Dedifferentiated amniotic fluid mesenchymal stem cell (primary cell): ENCODE results near the gene DUSP16.
"Not testable (repeated sequence)": the region's sequence is repeated elsewhere in the genome, so short reads cannot be mapped to it uniquely, and the experiment has no call there.

ENCODE experiments used
- DNase-seq: peaks from one replicate; pipeline ENCODE4 v3.0.0-alpha.2; 2016; ENCODE audit errors: extremely low spot score

Gene DUSP16

DNA sequence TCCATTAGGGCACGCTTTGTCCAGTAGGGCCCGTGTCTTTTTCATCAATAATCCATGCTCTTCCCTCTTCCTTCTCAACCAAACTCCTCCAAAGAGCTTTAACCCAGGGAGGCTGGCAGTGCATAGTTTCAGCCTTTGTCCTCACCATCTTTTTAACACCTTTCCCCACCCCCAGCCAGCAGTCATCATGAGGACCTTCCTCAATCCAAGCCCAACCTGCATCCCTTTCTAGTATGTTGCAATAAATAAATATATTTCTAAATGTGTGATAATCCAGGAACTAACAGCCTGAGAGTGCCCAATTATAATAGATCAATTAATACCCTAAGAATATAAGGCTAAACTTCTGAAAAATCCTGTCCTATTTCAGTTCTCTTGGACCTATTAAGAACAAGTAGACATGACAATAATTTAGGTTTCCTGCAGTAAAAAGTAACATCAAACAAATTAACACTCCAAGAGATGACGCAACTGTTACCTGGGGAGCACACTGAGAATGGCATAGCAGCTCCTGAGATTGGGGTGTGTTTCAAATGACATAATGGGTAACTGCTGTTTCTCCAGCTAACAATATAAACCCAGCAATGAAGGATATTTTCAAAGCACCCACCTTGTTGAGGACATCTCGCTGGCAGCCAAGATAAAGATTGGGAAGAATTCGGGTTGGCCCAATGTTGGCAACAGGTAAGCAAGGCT lies 62.6 kb downstream of the DUSP16 start:
- DNase-seq: no peak

DNA sequence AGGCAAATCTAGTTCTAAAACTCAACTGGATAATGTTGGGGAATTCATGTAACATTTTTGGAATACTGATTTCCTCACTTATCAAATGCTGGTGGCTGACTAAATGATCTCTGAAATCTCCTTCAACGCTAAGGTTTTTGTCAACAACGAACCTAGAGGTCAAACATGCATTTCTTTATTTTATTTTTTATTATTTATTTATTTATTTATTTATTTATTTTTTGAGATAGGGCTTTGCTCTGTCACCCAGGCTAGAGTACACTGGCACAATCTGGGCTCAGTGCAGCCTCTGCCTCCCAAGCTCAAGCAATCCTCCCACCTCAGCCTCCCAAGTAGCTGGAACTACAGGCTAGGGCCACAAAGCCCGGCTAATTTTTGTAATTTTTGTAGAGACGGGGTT lies 64.5 kb downstream of the DUSP16 start:
- no peak for DNase-seq

DNA sequence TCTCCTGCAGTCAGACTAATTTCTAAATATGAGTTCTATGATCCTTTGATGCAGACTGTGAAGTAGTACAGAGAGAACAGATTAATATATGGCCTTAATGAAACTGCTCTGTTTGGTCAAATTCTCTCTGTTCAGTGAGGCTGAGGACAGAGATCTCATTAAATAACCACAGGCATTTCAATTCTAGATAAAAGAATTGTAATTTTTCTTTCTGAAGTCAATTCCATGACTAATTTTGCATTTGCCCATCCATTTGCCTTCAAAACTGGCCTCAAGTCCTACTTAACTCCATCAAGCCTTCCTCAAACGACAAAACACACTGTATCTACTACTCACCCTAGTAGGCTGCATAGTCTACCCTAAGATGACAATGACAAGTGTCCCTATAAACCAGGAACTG lies 67.1 kb downstream of the DUSP16 start:
- no peak for DNase-seq

DNA sequence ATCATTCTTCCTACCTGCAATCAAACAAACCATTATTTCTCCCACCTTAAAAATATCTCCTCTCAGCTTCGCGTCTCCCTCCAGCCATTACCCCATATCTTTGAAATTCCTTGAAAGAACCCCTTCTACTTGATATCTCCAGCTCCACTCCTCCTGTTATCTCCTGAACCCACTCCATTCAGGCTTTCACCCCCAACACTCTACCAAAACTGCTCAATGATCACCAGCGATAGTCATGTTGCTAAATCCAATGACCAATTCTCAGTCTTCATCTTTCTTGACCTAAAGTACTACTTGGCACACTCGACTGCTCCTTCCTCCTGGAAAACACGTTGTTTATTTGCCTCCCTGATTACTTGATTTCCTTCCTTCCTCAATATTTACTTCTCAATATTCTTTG lies 70.1 kb downstream of the DUSP16 start:
- no peak for DNase-seq

DNA sequence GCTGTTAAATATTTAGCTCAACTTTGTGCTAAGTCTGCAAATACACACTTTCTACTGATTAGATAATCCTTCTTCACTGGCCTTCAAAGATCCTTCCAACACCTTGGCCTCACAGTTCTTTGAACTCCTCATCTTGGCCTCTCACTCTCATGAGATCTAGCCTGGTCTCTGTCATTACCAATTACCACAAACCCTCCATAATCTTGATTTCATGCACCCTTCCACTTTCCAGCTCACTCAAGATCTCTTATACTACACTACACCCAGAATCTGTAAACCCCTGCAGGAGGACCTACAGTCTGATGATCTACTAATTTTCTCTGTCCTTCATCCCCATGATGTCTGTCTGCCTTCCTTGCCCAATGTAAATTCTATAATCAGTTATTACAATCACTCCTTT lies 71.1 kb downstream of the DUSP16 start:
- no peak for DNase-seq

DNA sequence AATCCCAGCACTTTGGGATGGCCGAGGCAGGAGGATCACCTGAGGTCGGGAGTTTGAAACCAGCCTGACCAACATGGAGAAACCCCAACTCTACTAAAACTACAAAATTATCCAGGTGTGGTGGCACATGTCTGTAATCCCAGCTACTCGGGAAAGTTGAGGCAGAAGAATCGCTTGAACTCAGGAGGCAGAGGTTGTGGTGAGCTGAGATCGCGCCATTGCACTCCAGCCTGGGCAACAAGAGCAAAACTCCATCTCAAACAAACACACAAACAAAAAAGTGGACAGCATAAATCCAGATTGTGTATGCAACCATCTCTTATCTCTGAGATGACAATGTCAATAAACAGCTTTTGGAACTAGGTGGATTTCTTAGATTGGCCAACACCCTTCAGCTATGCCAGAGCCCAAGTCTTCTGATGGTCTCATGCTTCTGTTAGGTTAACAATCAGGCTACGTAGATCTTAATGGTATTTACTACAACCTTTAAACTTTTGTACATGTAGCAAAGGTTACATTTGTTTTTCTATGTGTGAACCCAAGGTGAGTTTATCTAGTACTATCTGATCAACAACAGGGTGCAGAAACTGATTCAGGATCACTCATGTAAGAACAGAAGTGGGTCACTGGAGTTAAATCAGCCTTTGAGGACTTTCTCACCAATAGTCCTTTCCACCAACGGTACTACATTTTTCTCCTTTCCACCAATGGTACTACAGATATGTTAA lies 73.7 kb downstream of the DUSP16 start:
- DNase-seq: no peak

DNA sequence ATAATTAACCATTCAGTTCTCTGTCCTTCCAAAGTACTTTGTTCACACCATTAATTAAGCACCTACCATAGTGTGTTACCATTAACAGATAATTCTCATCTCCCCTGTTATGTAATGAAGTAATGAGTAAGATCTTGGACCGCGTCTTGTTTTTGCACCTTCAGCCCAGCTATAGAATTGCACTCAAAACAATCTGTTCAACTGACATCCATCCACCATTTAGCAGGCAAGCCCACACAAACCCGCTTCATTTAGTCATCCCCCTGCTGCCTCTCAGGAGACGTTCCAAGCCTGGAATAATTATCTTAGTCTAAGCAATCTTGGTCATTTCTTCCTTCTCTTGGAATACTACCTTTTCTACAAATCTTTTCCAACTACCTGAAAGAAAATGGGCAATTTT lies 74.4 kb downstream of the DUSP16 start:
- no peak for DNase-seq

DNA sequence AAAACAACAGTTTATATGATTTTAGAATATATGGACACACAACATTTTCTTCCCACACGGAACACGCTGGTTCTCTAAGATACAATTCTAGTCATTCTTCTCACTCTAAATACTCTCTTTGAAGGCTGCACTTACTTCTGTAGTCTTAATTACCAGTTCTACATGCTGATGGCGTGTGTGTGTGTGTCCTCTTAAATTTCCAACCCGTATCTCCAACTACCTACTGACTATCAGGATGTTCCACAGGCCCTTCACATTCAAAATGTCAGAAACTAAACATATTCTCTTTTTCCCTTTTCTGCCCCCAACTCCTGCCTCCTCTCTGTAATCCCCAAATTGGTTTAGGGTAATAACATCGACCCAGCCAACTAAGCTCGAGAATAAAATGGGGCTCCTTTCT lies 75.2 kb downstream of the DUSP16 start:
- DNase-seq: no peak

DNA sequence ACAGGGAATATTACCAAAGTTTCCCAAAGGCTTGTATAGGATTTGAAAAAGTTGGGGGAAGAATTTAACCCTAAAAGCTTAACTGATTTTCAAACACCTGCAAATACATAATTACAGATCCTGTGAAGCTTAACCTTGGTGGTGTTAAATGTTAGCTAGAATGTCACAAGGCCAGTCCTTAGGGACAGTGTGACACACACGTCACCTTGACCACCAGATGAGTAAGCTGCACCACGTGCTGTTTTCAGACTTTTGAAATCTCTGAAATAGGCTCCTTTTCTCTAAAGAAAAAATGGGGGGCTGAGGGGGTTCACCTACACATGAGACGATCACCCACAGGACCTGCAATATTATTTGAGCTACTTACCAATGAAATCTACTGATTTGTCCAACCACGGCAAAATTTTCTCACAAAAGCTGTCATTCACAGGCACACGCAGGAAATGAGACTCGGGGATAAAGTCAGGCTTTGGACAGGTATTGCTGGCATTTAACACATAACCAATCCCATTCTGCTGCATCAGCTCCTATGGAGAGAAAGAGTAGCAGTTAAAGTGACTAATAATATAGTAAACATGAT lies 75.9 kb downstream of the DUSP16 start:
- DNase-seq: no peak

DNA sequence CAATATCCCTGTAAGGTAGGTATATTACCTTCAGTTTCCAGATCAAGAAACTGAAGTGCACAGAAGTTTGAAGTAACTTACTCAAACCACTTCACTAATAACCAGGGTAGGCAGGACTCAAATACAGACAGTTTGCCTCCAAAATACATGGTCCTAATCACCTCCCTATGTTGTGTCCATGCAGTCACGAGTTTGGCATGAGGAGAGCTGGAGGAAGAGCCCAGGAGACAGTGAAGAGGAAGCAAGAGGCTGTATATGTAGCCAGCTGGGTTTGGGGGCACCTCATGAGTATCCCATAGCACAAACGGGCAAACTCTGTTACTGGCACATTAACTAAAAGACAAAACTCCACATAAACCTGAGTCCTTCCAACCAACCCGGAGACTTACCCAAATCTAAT lies 79.2 kb downstream of the DUSP16 start:
- no peak for DNase-seq

DNA sequence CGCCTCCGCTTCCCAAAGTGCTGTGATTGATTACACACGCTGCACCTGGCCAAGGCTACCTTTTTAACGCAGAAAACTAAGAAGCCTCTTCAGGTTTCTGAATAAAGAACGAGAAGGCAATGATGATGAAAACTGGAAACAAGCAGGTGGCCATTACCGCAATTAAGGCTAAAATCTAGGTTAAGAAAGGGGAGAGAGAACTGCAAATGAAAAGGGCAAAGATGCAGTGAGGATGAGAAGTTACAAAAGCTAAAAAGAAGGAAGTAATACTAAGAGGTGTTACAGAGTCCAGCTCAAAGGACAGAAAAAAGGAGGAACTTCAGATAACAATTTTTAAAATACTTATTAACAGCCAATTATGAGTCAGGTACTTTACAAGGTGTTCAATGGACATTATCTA lies 79.7 kb downstream of the DUSP16 start:
- DNase-seq: no peak

DNA sequence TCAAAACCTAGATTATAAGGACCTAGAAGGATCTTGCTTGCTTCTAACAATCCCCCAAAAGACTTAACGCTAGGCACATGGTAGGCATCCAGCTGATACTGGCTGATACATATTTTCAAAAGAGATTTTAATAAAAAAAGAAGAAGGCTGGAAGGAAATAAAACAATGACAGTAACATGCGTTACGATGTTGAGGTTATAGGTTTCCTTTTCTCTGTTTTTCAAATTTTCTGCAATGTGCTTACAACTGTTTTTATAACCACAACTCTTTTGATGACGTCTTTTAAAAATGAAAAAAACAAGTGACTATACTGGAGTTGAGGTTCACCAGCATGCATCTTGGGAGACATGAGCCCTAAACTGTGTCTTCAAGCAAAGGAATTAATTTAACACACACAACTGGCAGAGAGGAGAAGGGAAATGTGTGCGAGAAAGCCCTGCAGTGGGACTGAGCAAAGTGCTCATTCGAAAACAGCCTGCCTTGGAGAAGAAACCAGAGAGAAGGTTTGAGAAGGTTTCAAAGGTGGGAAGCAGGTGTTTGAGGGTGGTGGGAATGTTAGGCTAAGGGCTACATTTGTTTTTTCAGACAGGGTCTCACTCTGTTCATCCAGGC lies 80.4 kb downstream of the DUSP16 start:
- DNase-seq: no peak

DNA sequence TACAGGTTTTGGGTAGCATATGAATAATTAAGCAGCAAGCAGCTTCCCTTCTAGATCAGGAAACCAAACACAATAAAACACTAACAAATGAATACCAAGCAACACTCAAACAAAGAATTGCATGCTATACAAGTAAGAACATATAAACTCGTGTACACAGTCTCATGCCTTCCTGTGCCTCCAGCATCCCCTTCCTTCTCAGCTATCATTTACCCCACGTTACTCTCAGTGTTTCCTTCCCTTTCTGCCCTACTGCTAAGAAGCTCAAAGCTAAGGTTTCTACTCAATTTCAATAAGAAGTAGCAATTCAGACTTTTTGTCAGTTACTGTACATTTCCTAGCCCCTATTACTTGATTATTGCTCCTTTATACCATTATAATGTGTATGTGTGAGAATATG lies 81.0 kb downstream of the DUSP16 start:
- DNase-seq: no peak

DNA sequence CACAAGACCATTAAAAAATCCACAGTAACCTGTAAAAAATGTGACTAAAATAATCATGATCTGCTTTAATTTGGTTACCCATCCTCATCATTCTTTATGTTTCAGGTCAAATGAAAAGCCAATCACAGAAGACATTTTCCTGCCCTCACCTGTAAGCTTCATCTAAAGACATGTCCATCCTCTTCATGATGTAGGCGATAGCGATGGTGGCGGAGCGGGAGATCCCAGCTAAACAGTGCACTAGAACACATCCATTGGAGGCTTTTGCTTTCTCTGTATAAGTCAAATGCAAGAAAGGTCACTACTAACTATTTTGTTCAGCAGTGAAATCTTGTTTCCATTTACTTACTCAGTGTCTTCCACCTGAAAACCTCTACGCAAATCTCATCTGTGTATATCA lies 82.6 kb downstream of the DUSP16 start:
- DNase-seq: no peak

DNA sequence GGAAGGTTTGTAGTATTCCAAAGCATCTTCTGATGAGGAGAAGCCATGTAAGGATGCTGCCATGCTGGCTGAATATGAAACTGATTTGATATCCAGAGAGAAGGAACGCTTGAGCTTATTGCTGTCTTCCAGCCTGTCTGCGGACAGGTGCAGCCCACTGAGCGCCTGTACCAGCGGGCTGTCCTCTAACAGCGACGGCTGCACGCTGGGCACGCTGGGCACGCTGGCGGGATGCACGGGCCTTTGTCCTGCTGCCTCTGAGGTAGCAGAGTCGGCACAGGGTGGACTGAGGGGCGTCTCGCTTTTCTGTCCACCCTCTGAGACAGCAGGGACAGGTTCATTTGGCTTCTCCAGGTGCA lies 85.2 kb downstream of the DUSP16 start:
- DNase-seq: no peak

DNA sequence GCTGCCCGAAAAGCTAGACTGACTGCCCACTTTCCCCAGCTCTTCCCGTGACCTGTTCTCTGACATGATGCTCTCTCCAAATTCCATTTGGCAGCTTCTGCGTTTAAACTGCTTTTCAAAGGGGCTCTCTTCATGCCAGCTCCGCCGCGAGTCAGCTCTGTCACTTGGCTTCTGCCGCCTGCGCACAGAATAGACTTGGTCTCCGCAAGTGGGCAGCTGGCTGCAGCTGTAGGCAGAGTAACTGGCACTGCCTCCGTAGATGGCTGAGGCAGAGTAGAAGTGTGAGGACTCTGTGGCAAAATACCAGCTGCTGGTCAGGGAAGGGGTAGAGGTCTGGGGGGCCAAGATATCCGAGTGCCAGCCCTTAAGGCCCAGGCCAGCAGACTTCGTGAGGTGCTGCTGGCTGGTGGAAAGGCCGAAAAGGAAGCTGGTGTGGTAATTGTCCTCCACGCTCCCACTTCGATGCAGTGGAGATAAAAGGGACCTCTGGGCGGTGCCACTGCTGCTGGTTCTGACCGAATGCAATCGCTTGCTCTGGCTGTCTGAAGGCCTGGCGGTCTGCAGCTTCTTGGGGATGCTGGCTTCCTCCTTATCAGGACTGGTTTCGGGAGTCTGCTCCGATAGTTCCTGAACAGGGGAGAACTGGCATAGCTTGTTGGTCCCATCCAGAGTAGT lies 85.7 kb downstream of the DUSP16 start:
- no peak for DNase-seq

DNA sequence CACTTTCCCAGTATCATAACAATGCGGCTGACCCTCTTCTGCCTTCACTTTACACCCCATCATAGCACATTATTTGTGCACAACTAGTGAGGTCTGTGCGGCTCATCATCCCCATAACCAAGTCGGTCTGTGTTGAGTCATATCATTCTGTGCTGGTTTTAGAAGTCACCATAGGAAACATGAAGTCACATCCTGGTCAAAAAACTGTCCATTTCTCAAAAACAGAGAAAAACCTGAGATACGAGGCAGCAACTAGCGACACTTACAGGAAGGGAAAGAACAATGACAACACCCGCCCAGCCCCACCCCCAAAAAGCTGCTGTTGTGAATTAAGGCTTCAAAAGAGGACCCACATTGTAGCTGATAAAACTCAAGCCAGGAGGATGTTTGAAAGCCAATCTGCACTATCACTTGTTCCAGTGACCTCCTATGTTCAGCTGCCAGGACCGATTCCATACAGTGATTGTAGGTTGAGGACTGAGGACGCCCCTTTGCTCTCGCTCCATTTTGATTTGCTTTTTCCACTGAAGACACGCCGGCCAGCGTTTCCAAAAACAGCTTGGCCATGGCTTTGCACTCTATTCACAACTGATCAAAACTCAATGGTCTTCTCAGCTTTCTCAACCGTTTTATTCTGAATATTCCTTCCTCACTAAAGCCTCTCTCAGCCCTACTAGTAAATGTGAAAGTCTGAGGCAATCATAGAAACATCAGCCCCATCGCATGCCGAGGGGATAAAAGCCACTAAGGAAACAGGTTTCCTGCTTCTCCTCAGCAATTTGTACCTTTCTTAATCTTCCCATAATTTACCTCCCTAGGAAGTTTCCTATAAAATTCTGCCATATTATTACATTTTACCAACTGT lies 87.5 kb downstream of the DUSP16 start:
- no peak for DNase-seq

DNA sequence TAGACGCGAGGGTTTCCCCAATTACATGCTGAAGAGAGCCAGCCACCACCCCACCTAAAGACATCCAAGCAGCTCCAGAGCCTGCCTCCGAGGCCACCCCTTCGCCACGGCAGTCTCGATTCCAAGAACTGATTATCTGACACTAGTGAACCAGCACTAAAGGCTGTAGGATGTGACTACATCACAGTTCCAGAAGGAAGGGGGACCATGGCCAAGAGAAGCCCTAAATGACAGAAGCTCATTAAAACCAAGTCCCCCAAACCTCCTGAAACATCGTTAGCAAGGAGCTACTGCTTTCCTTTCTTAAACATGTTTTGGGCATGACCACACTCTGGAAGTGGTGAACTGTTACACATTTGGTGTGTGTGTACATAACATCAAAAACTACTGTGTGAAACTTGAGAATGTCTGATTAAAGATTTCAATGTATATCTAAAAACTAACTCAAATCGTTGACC lies 88.2 kb downstream of the DUSP16 start:
- no peak for DNase-seq

DNA sequence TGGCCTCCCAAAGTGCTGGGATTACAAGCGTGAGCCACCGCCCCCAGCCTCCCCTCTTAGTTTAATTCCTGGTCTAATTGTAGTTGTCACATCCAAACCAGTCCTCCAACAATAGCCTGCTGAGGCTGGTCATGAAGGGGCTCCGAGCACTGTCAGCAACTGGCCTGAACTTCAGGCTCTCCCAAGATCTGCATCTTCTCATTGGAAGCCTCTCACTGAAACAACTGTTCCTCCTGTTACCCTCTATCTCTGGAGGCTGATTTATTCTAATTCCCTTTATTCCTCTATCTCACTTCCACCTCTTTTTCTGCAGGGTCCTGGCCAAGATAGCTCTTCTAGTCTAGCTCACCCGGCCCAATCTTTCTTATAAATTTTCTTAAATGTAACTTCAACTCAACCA lies 89.4 kb downstream of the DUSP16 start:
- DNase-seq: no peak

DNA sequence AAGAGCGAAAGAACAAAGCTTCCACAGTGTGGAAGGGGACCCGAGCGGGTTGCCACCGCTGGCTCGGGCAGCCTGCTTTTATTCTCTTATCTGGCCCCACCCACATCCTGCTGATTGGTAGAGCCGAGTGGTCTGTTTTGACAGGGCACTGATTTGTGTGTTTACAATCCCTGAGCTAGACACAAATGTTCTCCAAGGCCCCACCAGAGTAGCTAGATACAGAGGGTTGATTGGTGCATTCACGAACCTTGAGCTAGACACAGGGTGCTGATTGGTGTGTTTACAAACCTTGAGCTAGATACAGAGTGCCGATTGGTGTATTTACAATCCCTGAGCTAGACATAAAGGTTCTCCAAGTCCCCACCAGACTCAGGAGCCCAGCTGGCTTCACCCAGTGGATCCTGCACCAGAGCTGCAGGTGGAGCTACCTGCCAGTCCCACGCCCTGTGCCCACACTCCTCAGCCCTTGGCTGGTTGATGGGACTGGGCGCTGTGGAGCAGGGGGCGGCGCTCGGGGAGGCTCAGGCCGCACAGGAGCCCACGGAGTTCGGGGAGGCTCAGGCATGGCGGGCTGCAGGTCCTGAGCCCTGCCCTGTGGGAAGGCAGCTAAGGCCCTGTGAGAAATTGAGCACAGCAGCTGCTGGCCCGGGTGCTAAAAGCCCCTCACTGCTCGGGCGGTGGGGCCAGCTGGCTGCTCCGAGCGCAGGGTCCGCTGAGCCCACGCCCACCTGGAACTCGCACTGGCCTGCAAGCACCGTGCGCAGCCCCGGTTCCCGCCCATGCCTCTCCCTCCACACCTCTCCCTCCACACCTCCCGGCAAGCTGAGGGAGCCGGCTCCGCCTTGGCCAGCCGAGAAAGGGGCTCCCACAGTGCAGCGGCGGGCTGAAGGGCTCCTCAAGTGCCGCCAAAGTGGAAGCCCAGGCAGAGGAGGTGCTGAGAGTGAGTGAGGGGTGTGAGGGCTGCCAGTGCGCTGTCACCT lies 90.4 kb downstream of the DUSP16 start:
- not testable (repeated sequence) for DNase-seq
